ENCODE data around the gene RAB11A. TPM values are rescaled to one million over a fixed set of nuclear protein-coding genes. Genes with fewer than 3 reads are reported as not detected.
A peak's percentile ranks its signal among the peaks of the same experiment; 100 is the strongest.

RAB11A gene
- total and polyA plus RNA-seq, 2 donors (not counting 3 experiments of a cell fraction or from before 2014, with no cell fraction given): 239 to 250 TPM

DNA sequence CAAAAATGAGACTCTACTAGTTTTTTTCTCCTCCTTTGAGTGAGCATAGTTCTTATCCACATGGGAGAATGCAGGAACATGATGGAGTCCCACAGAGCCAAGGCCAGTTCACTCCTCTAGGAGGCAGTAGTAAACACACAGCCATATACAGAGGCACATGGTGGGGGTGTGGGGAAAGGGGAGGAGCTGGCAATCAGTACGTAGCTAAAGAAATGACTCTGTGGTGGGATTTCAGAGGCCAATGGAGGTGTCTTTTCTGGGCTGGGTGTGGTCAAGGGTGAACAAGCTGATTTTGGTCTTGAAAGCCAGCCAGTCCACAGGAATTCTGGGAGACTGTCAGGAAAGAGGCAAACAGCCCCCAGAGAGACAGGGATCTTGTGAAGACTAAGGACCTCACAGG is 6.6 kb upstream of the RAB11A start:
- Histone ChIP-seq H3K4me2 (ENCODE audit: insufficient read depth, low read length) (peak overlapping the region; percentile 25), H3K9me1 (replicated peaks; ENCODE audit: control insufficient read depth, extremely low read depth, insufficient read depth, low read length) (no peaks in the 10 kb centered on the region)
- dilution Hi-C loops (cut with MboI; ENCODE audit: extremely low pct_ligation_motif_present, low sequenced_read_pairs): no loop called here

More for the DNA sequence above, 6.6 kb upstream of the RAB11A start:
- H3K9me3 ChIP-seq (replicated peaks; ENCODE audit: control insufficient read depth, insufficient read depth, low read length): no peaks in the 10 kb centered on the region
- H3K36me3 ChIP-seq (ENCODE audit: control insufficient read depth in 2 of 2, extremely low read depth in 1 of 2, insufficient read depth in 2 of 2, low read length in 2 of 2): no peaks in the 10 kb centered on the region
- no peak overlapping the region for H3K9ac ChIP-seq (replicated peaks; ENCODE audit: extremely low read depth, insufficient read depth, low read length)
- no peaks in the 10 kb centered on the region for H3K27me3 ChIP-seq (ENCODE audit: control insufficient read depth in 2 of 2, insufficient read depth in 2 of 2, low read length in 2 of 2)
- H3K4me3 ChIP-seq (replicated peaks in 1 of 3; ENCODE audit: insufficient read depth in 1 of 3, low read depth in 1 of 3, low read length in 3 of 3): no peak overlapping the region
- ChIA-PET POLR2A (interaction anchor here (0.6 kb wide), 1 partner anchor 49 kb away, joined by 4 read pairs; no protein-coding TSS in a partner anchor), CTCF (interaction anchor here (0.5 to 1.5 kb wide), 24 partner anchors 10 to 252 kb away, joined by 3 to 8 read pairs (median 4); partner anchors contain the start of genes DENND4A and INTS14)
- no peaks in the 10 kb centered on the region for H4K20me1 ChIP-seq (replicated peaks; ENCODE audit: control insufficient read depth, extremely low read depth, insufficient read depth, low read length)
- DNase-seq (ENCODE audit: low read depth, low spot score) (peak; percentile 56), FAIRE-seq (peak; percentile 78)
- no peaks in the 10 kb centered on the region for H3K4me1 ChIP-seq (ENCODE audit: control insufficient read depth, extremely low read depth, insufficient read depth, low read length)
- H2AFZ ChIP-seq (ENCODE audit: low read depth, low read length): peak overlapping the region; percentile 54
- no peaks in the 10 kb centered on the region for H3K79me2 ChIP-seq (ENCODE audit: control insufficient read depth, insufficient read depth, low read length)
- TF ChIP-seq MAX (IDR thresholded peaks at IDR 0.05; ENCODE audit: insufficient read depth, insufficient read length): peak; percentile 42
- no peak for TF ChIP-seq MYC (IDR thresholded peaks at IDR 0.05; ENCODE audit: low read depth, low read length)
- TF ChIP-seq CTCF (IDR thresholded peaks at IDR 0.05; ENCODE audit: extremely low read depth in 1 of 2, insufficient read depth in 1 of 2, low read depth in 1 of 2, low read length in 2 of 2): peak; percentile 52 to 75
- BruUV-seq (replicated peaks): no TSS peak
- intact Hi-C loops (cut with micrococcal nuclease): no loop called here
- H3K27ac ChIP-seq (ENCODE audit: insufficient read depth, low read depth, low read length): no peak overlapping the region

Measured in endothelial cell of umbilical vein (primary cell).